Kidney (tissue), 14 donors: ENCODE measurements around the gene CUEDC1. TPM values are rescaled to one million over a fixed set of nuclear protein-coding genes. Genes with fewer than 3 reads are reported as not detected.
"Not testable (repeated sequence)": the region's sequence is repeated elsewhere in the genome, so short reads cannot be mapped to it uniquely, and the experiment has no call there.

Source experiments
- DNase-seq, 5 donors: peaks; one replicate each; pipeline ENCODE4 v3.0.0-alpha.2; 2013 to 2020
- FAIRE-seq: peaks from 2 replicates; lab custom pipeline; 2012; peaks lifted over from hg19 to GRCh38; lab: Jason Lieb, UNC
- H3K27ac ChIP-seq, 2 donors: one replicate each; pipeline ENCODE4 v1.7.0; 2013; ENCODE audit warnings: low read depth in 2 of 2, low read length in 2 of 2, inconsistent platforms in 1 of 2
- H3K27me3 ChIP-seq: one replicate; pipeline ENCODE4 v1.7.1; 2013; ENCODE audit warnings: low read length, inconsistent platforms; ENCODE audit not compliant: control insufficient read depth, insufficient read depth
- H3K36me3 ChIP-seq, 3 donors: one replicate each; pipeline versions ENCODE4 v1.7.0 to v1.7.1; 2013; ENCODE audit warnings: low read length in 3 of 3, control low read depth in 1 of 3, inconsistent platforms in 1 of 3; ENCODE audit not compliant: insufficient read depth in 3 of 3, control insufficient read depth in 2 of 3
- H3K4me1 ChIP-seq, 3 donors: one replicate each; pipeline versions ENCODE4 v1.7.0 to v1.7.1; 2013; ENCODE audit warnings: low read length in 3 of 3, inconsistent platforms in 1 of 3, low read depth in 1 of 3; ENCODE audit not compliant: control insufficient read depth in 2 of 3, insufficient read depth in 2 of 3
- H3K4me3 ChIP-seq, 3 donors: one replicate each; pipeline versions ENCODE4 v1.7.0 to v1.8.1; 2013; ENCODE audit warnings: low read length in 3 of 3, control low read depth in 1 of 3, inconsistent platforms in 1 of 3
- H3K9ac ChIP-seq, 3 donors: one replicate each; pipeline versions ENCODE4 v1.7.0 to v1.7.1; 2013; ENCODE audit warnings: low read length in 3 of 3, control low read depth in 1 of 3, inconsistent platforms in 1 of 3
- H3K9me3 ChIP-seq, 3 donors: one replicate each; pipeline versions ENCODE4 v1.7.0 to v1.7.1; 2013; ENCODE audit warnings: low read length in 3 of 3, control low read depth in 1 of 3, inconsistent platforms in 1 of 3; ENCODE audit not compliant: control insufficient read depth in 2 of 3, insufficient read depth in 1 of 3
- intact Hi-C: fragments of 100-400 bp; cut with DNase I; formaldehyde crosslinking; loops from one replicate; pipeline ENCODE4 v1.11.1; 2022
- polyA plus RNA-seq: library from polyadenylated mRNA; stranded (reverse); fragments of 350-450 nt; fragmentation: Illumina TruSeq; extraction: RNeasy Lipid Tissue Mini Kit (QIAGEN cat#74804); gene quantifications from one replicate; pipeline ENCODE4 v1.2.3, GENCODE V29; 2014; ENCODE audit warnings: low read depth, low replicate concordance; ENCODE audit not compliant: insufficient read depth
- total RNA-seq: library from RNA; stranded (reverse); fragmentation: NEBNext Ultra II Directional; extraction: Animal tissue kit (Norgen Biotek cat#: 25700); gene quantifications from one replicate; pipeline ENCODE4 v1.2.1, GENCODE V29; 2021
- TF ChIP-seq, protein P1 (sequence below): IDR thresholded peaks from 3 replicates; pipeline ENCODE4 v1.5.1; 2012; ENCODE audit warnings: mild to moderate bottlenecking, moderate library complexity, borderline replicate concordance; ENCODE audit not compliant: insufficient read depth; ENCODE audit errors: extremely low read depth
- donor health status: control.
- donor health status: control.
- donor health status: control.
- donor health status: control.
- donor health status: control.
- donor health status: DM: yes; HTN: yes; CAD: no.
- donor health status: Normal renal cell carcinoma (clear cell type).

CUEDC1 gene
- total and polyA plus RNA-seq, 2 donors from 2014 or later, result 33.0 to 52.3 TPM

DNA sequence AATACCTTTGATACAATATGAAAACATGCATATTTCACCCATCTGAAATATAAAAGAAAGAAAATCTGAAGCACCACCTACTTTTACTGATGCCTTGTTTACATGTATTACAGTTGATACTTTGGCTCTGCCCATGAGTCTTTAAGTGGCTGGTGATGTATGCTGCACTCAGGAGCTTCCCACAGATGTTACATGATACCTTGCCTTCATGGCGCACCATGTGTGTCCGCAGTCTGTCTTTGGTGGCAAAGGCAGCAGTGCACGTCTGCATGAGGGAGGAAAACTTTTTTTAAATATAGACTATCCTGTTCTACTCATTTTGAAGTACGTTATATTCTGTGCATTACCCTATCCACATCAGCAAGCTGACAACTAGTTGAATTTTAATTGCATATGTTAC is 25.3 kb upstream of the CUEDC1 start:
- H3K4me3 ChIP-seq, result no peak overlapping the region
- peaks cover 0 to 20% (median 15%) of the 10 kb centered on the region in 3 donors for H3K4me1 ChIP-seq

DNA sequence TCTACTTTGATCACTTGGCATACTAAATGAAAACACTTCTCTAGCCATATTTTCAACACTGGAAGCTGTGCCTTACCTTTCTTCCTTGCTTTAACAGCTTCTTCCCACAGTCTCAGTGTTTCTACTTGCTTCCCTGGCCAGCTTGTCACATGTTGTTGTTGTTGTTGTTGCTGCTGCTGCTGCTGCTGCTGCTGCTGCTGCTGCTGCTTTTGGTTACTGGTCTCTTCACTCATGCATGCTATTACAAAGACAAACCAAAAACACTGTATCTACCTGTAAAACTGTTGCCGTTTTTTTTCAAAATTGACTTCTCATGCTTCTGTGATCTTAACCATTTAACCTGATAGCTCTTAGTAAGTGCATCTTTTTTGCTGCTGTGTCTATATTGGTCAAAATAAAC is 23.9 kb upstream of the CUEDC1 start:
- no peak overlapping the region for H3K9ac ChIP-seq
- no peak for FAIRE-seq

More for the DNA sequence above, 25.3 kb upstream of the CUEDC1 start:
- intact Hi-C loops, result no loop called here
- peak in 2 of 5 donors; percentile 51 to 62 for DNase-seq
- Histone ChIP-seq H3K9ac (no peak overlapping the region), H3K9me3 (no peaks in the 10 kb centered on the region), H3K36me3 (peaks cover 5 to 47% (median 7%) of the 10 kb centered on the region in 3 donors), H3K27ac (no peak overlapping the region), H3K27me3 (no peaks in the 10 kb centered on the region)
- TF ChIP-seq, protein P1, sequence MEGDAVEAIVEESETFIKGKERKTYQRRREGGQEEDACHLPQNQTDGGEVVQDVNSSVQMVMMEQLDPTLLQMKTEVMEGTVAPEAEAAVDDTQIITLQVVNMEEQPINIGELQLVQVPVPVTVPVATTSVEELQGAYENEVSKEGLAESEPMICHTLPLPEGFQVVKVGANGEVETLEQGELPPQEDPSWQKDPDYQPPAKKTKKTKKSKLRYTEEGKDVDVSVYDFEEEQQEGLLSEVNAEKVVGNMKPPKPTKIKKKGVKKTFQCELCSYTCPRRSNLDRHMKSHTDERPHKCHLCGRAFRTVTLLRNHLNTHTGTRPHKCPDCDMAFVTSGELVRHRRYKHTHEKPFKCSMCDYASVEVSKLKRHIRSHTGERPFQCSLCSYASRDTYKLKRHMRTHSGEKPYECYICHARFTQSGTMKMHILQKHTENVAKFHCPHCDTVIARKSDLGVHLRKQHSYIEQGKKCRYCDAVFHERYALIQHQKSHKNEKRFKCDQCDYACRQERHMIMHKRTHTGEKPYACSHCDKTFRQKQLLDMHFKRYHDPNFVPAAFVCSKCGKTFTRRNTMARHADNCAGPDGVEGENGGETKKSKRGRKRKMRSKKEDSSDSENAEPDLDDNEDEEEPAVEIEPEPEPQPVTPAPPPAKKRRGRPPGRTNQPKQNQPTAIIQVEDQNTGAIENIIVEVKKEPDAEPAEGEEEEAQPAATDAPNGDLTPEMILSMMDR, result no peak
- FAIRE-seq, result no peak

DNA sequence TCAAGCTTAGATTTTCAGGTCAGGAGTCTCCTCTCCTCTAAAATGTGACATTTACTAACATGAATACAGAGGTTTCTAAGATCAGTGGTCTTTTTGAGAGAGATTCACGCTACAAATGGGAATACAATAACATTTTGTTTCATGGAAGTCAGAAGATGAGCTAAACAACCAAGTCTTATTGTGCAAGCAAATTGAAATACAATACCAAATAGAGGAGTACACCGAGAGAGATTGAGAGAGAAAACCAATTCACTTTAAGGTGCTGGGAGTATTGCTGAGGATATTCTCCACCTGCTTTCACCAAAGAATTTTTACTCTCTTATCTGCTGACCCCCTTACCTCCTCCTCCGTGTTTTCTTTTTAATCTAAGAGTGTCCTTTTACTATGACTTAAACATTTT is 21.4 kb upstream of the CUEDC1 start:
- H3K4me1 ChIP-seq, result peaks cover 0 to 7% (median 0%) of the 10 kb centered on the region in 3 donors
- H3K4me3 ChIP-seq, result no peak overlapping the region
- TF ChIP-seq, protein P1, result no peak
- FAIRE-seq (no peak), DNase-seq (no peak)
- H3K36me3 ChIP-seq, result peaks cover 6 to 57% (median 16%) of the 10 kb centered on the region in 3 donors
- intact Hi-C loops, result no loop called here
- no peaks in the 10 kb centered on the region for H3K9me3 ChIP-seq
- no peak overlapping the region for H3K27ac ChIP-seq
- no peak overlapping the region for H3K9ac ChIP-seq
- no peaks in the 10 kb centered on the region for H3K27me3 ChIP-seq

More for the DNA sequence above, 23.9 kb upstream of the CUEDC1 start:
- intact Hi-C loops, result no loop called here
- Histone ChIP-seq H3K27me3 (no peaks in the 10 kb centered on the region), H3K27ac (no peak overlapping the region), H3K36me3 (peaks cover 5 to 59% (median 15%) of the 10 kb centered on the region in 3 donors), H3K4me1 (peaks cover 0 to 10% (median 6%) of the 10 kb centered on the region in 3 donors), H3K4me3 (no peak overlapping the region), H3K9me3 (no peaks in the 10 kb centered on the region)
- TF ChIP-seq, protein P1, result no peak
- DNase-seq, result no peak

DNA sequence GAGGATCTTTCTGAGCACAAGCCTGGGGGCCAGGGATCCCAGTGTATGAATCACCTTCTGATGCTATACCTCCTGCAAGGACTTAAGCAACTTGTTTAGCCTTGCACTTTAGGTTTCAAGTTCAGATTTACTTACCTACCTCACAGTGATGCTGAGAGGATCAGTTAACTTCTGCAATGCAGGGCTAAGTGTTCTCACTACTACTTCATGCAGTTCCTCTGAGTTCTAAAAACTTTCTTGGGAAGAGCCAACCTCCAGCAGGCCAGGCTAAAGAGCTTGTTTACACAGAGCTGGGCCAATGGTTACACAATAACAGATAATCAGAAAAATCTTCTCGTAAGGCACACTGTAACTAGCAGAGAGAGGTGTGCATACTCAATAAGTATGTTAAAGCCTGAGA is 19.8 kb upstream of the CUEDC1 start:
- Histone ChIP-seq H3K9ac (peak overlapping the region in 1 of 3 donors; percentile 41), H3K36me3 (peaks cover 6 to 52% (median 18%) of the 10 kb centered on the region in 3 donors), H3K27ac (no peak overlapping the region), H3K27me3 (no peaks in the 10 kb centered on the region), H3K9me3 (no peaks in the 10 kb centered on the region), H3K4me1 (peaks cover 0 to 4% (median 3%) of the 10 kb centered on the region in 3 donors), H3K4me3 (no peak overlapping the region)
- no peak for FAIRE-seq
- intact Hi-C loops, result no loop called here
- TF ChIP-seq, protein P1, result no peak
- no peak for DNase-seq

DNA sequence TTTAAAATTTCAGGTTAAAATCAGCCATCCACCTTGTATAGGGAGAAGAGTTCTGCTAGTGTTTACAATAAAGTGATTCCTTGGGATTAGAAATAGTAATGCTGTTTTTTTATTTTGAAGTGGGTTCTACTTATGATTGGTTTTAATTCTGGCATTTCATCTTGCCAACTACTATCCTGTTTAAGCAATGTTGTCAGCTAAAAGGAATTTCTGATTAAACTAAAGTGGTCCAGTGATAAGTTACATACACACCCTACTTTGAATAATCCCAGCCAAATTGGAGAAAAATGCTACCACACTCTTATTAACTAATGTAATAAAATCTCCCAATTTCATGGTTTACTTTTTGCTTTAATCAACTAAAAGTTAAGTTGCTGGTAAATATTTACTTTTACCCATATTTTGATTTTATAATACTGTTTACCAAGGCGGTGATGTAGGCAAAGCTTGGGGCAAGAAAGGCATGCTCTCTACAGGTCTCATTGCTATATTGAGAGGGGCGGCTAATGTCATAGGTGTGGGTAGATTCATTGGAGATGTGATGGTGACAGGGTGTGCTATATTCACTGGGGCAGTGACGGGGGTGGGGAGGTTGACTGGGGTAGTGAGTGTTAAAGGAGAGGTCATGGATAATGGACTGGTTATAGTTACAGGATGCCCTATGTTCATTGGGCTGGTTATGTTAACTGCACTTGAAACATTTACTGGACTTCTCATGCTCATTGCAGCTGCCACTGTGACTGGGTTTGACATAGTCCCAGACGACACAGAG is 19.0 kb upstream of the CUEDC1 start:
- peaks cover 6 to 45% (median 18%) of the 10 kb centered on the region in 3 donors for H3K36me3 ChIP-seq
- DNase-seq, H3K4me1 ChIP-seq, H3K9ac ChIP-seq, FAIRE-seq, H3K9me3 ChIP-seq, H3K4me3 ChIP-seq, intact Hi-C loops, H3K27ac ChIP-seq, H3K27me3 ChIP-seq: not testable (repeated sequence)
